Lower leg skin (tissue), 4 donors: ENCODE measurements around the gene QRICH1. TPM values are rescaled to one million over a fixed set of nuclear protein-coding genes. Genes with fewer than 3 reads are reported as not detected.

Source experiments
- DNase-seq, 2 donors: peaks; one replicate each; pipeline ENCODE4 v3.0.0-alpha.2; 2019; ENCODE audit warnings: low spot score in 2 of 2
- H3K4me3 ChIP-seq: fragments of 200-600 bp; sonication (generic); 2 replicates; pipeline ENCODE4 v1.5.1; 2017; ENCODE audit warnings: mild to moderate bottlenecking, low read depth; ENCODE audit not compliant: poor library complexity, severe bottlenecking
- CTCF ChIP-seq, 3 donors: fragments of 450-650 bp; IDR thresholded peaks; one replicate each; pipeline ENCODE4 v1.5.1; 2016; ENCODE audit warnings: antibody characterized with exemption in 3 of 3, mild to moderate bottlenecking in 3 of 3, moderate library complexity in 2 of 3
- POLR2A ChIP-seq, 2 donors: fragments of 450-650 bp; IDR thresholded peaks; one replicate each; pipeline ENCODE4 v1.6.1; 2016 to 2017; ENCODE audit warnings: antibody characterized with exemption in 2 of 2, mild to moderate bottlenecking in 1 of 2, moderate library complexity in 1 of 2
- WGBS, 2 donors: methylation state at CpG; one replicate each; pipeline ENCODE4 v1.1.5; 2018; 5-methylcytosine and 5-hydroxymethylcytosine counted together
- intact Hi-C: fragments of 100-400 bp; cut with DNase I; formaldehyde crosslinking; loops from one replicate; pipeline ENCODE4 v1.15.0; 2023; ENCODE audit warnings: low total_unique reads
- total RNA-seq, 4 donors: library from RNA; depleted of rRNA; stranded (reverse); fragments of >200 nt; gene quantifications; one replicate each; pipeline ENCODE4 v1.1.0, GENCODE V29; 2016

QRICH1 gene
- total RNA-seq, 4 donors from 2014 or later, result 72.4 to 106 (median 84.2) TPM

- 93 to 94% methylated on average over 1 of the region's 1 CpG for WGBS, 2 donors
- TF ChIP-seq CTCF (IDR thresholded peaks at IDR 0.05) (no peak), POLR2A (IDR thresholded peaks at IDR 0.05) (no peak)
- H3K4me3 ChIP-seq, result no peak overlapping the region
- DNase-seq, result no peak
- intact Hi-C loops, result no loop called here
These were observed 40.3 kb downstream of the QRICH1 start for GRCh38 chr3:49053543-49053942.

- DNase-seq, result no peak
- 90% methylated on average over 3 of the region's 3 CpGs for WGBS, 2 donors
- TF ChIP-seq POLR2A (IDR thresholded peaks at IDR 0.05) (no peak), CTCF (IDR thresholded peaks at IDR 0.05) (no peak)
- intact Hi-C loops, result no loop called here
- no peak overlapping the region for H3K4me3 ChIP-seq
These were observed 58.6 kb downstream of the QRICH1 start for GRCh38 chr3:49035281-49035680.

GRCh38 chr3:49034650-49035049, 59.2 kb downstream of the QRICH1 start:
- 86 to 88% methylated on average over 2 of the region's 2 CpGs for WGBS, 2 donors
- DNase-seq, result no peak

GRCh38 chr3:49032646-49033304, 61.1 kb downstream of the QRICH1 start:
- 86 to 90% methylated on average over 6 of the region's 6 CpGs for WGBS, 2 donors
- no peak for TF ChIP-seq POLR2A (IDR thresholded peaks at IDR 0.05)
- intact Hi-C loops, result no loop called here
- DNase-seq, result no peak
- no peak overlapping the region for H3K4me3 ChIP-seq

More at GRCh38 chr3:49034650-49035049, 59.2 kb downstream of the QRICH1 start:
- no peak overlapping the region for H3K4me3 ChIP-seq
- TF ChIP-seq POLR2A (IDR thresholded peaks at IDR 0.05) (no peak), CTCF (IDR thresholded peaks at IDR 0.05) (no peak)
- intact Hi-C loops, result no loop called here

- intact Hi-C loops, result no loop called here
- H3K4me3 ChIP-seq, result no peak overlapping the region
- TF ChIP-seq CTCF (IDR thresholded peaks at IDR 0.05) (no peak), POLR2A (IDR thresholded peaks at IDR 0.05) (no peak)
- DNase-seq, result no peak
- WGBS, 2 donors, result 90 to 92% methylated on average over 6 of the region's 6 CpGs
These were observed 63.5 kb downstream of the QRICH1 start for GRCh38 chr3:49030321-49030720.

GRCh38 chr3:49029563-49029884, 64.3 kb downstream of the QRICH1 start:
- 1 to 2% methylated on average over 6 to 7 of the region's 7 CpGs for WGBS, 2 donors
- intact Hi-C loops, result no loop called here
- H3K4me3 ChIP-seq, result no peak overlapping the region
- TF ChIP-seq CTCF (IDR thresholded peaks at IDR 0.05) (no peak), POLR2A (IDR thresholded peaks at IDR 0.05) (no peak)
- no peak for DNase-seq
